HG02884 (cell line): Measurements from ENCODE around the gene ACER3.
"Not testable (repeated sequence)": the region's sequence is repeated elsewhere in the genome, so short reads cannot be mapped to it uniquely, and the experiment has no call there.

Source experiments
- ATAC-seq: cut with Tn5 transposase; IDR thresholded peaks from one replicate; pipeline ENCODE4 v1.9.1; 2021; ENCODE audit warnings: mild to moderate bottlenecking, moderate library complexity; ENCODE audit not compliant: unreplicated experiment

The ACER3 gene

GRCh38 chr11:76916712-76917111, 56.0 kb downstream of the ACER3 start:
- no peak for ATAC-seq

- ATAC-seq: no peak
Measured at GRCh38 chr11:76918941-76919386, 58.2 kb downstream of the ACER3 start.

DNA sequence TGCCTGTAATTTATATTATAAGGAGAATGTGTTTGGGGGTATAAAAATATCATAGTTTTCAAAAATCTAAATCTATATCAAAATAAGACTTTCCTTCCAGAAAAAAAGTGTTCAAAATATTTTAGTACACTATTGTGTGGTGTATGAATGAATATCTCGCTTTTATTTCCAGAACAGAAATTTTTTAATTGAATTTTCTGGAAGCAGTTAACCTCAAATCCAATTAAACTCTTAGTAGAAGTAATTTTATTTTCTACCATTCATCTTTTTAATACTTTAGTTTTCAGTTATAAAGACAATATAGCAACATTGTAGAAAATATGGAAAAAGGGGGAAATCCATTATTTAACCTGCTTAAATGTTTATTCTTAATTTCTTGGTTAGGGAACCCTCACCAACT, 58.7 kb downstream of the ACER3 start:
- ATAC-seq: no peak

DNA sequence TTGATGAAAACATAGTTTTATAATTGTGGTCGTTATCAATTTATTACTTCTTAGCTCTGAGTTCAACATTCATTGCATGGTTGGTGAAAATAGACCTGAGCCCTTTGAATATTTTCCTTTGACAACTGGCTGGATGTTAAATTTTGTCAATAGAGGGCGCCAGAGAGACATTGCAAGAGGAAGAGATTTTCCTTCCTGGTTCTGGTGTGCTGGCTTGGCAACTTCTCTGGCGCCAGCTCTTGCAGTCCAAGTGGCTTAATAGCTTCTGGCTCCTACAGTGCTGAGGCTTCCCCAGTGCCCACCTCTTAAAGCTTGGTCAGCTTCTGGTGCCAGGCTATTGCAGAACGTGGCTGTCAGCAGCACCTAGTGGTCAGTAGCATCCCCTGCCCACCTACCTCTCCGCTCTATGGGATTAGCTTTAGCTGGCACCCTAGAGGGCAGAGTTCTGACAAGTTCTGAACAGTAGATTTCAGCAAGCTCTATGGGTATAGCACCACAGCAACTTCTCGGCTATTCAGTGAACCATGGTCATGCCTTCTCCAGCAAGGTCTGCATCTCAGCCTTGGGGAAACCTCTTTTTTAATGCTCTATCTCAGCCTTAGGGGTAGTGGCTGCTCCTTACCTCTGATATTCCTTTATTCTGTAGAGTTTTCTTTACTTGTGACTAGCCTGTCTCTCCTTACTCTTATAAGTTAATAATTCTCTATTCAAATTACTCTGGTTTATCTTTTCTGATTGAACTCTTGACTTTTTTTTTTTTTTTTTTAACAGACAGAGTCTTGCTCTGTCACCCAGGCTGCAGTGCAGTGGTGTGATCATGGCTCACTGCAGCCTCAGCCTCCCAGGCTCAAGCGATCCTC, 59.4 kb downstream of the ACER3 start:
- ATAC-seq: no peak

- ATAC-seq: no peak
Measured at GRCh38 chr11:76927160-76927559, 66.4 kb downstream of the ACER3 start.

DNA sequence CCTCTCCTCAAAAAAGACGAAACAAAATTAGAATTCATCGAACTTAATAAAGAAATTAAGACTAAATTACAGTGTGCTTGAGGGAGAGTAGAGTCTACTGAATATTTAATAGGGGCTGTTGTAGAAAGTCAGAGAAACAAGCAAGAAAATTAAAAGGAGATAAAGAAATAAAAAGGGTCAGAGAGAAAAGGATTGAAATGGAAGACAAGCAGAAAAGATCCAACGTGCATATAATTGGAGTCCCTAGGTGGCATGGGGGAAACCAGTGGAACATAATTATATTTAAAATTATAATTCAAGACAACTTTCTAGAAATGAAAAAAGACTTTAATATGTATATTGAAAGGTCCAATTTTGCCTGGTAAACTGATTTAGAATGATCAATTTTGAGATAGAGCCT, 74.3 kb downstream of the ACER3 start:
- ATAC-seq: no peak

DNA sequence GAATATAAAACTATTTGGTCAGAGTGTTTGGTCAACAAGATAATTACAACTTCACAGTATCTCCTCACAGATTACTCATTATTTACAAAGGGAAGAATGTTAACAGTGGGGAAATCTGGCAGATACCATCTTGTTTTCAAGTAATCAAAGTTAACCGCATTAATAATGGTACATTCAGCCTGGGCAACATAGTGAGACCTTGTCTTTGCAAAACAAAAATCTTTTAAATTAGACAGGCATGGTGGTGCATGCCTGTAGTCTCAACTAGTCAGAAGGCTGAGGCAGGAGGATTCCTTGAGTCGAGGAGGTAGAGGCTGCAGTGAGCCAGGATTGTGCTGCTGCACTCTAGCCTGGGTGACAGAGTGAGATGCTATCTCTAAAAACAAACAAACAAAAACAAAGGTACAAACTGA, 78.5 kb downstream of the ACER3 start:
- no peak for ATAC-seq

GRCh38 chr11:76944225-76944624, 83.5 kb downstream of the ACER3 start:
- no peak for ATAC-seq

DNA sequence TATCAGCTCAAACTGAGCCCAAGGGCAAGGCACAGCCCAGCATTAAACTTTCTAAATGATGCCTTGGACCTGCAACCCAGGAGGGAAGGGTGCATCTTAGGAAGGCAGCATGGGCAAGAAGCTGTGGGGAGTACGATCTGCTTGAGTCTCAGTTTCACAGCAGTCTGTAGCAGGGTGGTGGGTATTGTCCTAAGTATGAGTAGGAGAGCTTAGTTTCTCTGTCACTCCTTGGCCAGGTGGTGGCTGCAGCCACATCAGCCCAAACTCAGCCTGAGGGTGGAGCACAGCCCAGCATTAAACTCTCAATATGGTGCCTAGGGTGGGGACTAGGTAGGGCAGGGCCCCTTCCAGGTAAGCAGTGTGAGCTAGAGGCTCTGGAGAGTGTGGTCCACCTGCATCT, 85.5 kb downstream of the ACER3 start:
- ATAC-seq: no peak

DNA sequence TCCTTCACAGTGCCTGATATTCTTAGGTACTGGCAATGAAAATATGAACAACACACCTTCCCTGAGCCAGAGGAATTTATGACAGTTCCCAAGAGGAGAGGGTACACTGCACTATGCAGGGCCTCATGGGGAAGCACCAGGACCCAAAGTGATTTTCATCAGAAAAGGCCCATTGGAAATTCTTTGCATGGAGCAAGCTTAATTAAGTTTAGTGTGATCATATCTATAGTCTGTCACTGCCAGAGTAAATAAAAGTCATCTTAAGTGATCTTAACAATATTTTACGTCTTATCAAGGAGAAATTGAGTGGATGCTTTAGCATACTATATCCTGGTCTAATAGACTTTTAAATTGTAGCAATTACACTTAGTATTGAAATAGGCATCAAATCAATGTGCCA, 86.5 kb downstream of the ACER3 start:
- ATAC-seq: no peak

GRCh38 chr11:76947800-76948199, 87.1 kb downstream of the ACER3 start:
- ATAC-seq: no peak

GRCh38 chr11:76955459-76956114, 94.9 kb downstream of the ACER3 start:
- no peak for ATAC-seq

DNA sequence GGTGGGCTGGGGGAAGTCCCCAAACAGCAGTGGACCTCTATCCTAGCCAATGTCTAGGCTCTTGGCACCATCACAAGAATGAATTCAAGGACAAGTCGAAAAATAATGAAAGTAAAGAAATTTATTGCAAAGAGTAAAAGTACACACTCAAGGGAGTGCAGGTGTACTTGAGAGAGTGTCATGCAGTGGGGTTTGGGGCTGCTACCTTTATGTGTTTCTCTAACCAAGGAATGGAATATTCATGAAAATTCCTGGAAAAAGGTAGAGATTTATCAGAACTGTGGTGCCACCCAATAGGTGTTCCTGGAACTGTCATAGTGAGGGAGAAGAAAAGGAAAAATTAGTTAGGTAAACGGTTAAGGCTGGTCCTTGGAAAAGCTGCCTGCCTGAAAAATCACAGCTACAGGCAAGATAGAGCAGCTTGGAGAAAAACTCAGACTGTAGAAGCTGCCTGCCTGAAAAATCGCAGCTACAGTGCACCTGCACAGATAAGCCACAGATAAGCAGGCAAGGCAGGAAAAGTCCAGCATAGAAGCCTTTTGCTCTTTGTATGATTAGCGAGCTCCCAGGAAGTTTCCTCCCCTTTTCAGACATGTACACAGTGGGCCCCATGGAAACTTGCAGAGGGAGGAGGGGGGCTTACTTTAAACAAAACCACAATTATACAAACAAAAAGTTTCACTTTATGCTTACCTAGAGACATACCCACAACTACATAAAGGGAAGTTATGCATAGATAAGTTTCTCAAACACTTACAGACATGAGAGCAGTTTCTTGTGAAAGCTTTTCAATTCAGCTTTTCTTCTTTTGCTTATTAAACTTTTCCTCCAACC, 102.1 kb downstream of the ACER3 start:
- no peak for ATAC-seq

- not testable (repeated sequence) for ATAC-seq
Measured at GRCh38 chr11:76963417-76964168, 102.9 kb downstream of the ACER3 start.

- ATAC-seq: no peak
Measured at GRCh38 chr11:76972051-76972450, 111.3 kb downstream of the ACER3 start.

DNA sequence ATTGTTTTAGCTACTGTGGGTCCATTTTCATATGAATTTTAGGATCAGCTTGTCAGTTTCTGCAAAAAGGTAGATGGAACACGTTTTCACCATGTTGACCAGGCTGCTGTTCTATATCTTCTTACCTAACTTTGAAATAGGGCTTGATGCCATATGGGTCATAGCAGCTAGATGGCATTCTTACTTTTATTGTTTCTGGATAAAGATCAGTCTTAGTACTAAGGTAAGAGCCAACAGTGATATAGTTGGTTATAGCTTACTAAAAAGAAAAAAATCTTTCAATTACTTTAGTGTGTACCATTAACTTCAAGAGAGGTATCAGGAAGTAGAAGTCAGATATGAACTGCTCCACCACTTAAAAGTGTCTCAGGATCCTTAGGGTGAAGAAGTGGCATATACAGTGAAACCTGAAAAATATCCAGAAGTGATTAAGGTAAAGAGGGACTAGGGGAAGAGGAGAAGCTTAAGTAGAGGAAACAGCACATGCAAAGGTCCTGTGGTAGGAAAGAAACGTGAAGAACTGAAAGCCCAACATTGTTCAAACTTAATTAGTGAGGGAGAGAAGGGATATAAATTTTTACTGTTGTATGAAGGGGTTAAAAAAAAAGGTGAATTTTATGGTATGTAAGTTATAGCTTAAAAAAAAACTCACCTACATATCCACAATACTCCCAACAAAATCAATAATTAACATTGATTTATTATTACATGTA, 113.6 kb downstream of the ACER3 start:
- no peak for ATAC-seq

GRCh38 chr11:76975513-76975912, 114.8 kb downstream of the ACER3 start:
- ATAC-seq: no peak

- ATAC-seq: no peak
Measured at GRCh38 chr11:76977791-76978190, 117.1 kb downstream of the ACER3 start.

DNA sequence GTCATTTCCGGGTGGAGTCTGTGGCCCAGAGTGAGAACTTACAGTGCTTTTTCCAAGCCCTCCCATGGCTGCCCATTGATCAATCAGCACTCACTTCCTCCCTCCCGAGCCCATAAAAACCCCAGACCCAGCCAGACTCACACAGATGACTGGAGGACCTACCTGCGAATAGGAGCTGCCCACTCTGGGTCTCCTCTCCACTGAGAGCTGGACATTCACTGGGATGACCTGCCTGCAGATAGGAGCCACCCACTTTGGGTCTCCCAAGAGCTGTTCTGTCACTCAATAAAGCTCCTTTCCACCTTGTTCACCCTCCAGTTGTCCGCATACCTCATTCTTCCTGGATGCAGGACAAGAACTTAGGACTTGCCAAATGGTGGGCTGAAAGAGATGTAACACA, 117.5 kb downstream of the ACER3 start:
- ATAC-seq: no peak

DNA sequence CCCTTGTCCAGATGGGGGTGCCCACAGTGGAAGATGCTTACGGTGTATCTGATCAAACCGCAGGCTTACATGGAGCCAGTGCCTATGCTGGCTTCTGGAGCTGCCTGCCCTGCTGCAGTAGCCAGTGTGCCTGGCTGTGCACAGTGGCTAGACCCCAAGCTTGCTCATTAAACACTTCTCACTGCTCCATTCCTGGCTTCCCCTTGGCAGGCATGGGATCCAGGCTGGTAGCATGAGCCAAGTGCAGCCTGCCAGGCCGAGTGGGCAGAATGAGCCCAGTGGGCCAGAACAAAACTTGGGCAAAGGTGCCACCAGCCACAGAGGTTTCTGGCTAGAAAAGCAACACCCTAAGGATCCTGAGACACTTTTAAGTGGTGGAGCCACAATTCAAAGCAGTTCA, 118.1 kb downstream of the ACER3 start:
- ATAC-seq: no peak
